Glomerular visceral epithelial cell (primary cell): ENCODE data around the gene FARP2.

Experiments
- DNase-seq: peaks from one replicate; pipeline ENCODE4 v3.0.0-alpha.2; 2016; ENCODE audit errors: extremely low spot score

Gene FARP2

DNA sequence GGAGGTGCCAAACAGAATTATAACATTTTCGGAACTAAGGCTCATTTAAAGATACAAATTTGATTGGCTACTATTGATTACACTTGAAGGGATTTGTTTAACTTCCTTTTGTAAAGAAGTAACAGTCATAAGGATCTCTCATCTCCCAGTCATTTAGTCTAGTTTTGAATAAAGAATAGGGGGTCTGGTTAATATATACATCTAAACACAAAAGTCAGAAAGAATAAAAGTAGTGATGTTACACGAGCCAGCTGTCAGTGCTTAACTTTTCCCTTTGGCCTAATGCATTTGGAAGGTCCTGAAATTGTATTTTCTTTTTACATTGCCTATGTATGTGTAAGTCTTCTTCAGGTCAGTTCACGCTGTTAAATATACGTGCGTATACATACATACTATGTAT is 32.3 kb upstream of the FARP2 start:
- DNase-seq = no peak

GRCh38 chr2:241324775-241325174 is 31.3 kb upstream of the FARP2 start:
- DNase-seq = no peak

- DNase-seq = no peak
Observed at GRCh38 chr2:241325257-241325656, 30.8 kb upstream of the FARP2 start.

DNA sequence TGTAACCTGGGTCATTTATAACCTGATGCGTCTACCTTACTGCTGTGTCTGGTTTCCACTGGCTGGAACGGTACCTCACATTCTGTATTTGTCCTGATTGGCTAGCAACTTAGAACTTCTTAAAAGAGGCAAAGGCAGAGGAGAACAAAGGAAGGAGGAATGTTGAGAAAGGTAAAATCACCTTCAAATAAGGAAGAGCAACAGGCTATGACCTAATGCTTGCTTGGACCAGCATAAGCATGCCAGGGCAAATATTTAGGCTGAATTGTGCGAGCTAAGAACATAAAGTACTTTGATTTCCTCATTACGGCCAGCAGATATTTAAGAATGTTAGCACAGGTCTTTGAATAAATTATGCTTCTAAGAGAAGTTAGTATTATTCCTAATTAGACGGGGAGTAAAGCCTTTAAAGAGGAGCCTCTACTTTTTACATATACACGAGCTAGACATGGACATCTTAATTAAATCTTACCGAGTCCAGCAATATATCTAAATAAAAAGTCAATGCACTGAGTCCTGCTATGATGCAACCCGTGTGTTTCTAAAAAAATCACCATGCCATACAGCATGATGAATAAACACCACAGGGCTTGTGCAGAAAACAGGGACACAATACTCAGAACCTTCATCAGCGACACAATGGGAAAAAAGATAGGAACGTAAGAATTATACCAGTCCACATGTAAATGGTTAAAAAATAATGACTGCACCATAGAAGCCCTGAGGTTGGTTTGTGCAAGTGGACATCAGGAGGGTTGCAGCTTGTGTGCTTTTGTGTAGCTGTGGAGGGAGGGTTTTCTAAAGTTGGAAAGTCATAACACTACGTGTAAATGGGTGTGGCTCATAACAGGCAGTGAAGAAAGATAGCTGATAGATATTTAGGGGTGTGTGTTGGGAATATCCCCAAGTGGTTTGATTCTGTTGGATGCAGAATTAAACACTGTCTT is 26.1 kb upstream of the FARP2 start:
- DNase-seq = no peak

DNA sequence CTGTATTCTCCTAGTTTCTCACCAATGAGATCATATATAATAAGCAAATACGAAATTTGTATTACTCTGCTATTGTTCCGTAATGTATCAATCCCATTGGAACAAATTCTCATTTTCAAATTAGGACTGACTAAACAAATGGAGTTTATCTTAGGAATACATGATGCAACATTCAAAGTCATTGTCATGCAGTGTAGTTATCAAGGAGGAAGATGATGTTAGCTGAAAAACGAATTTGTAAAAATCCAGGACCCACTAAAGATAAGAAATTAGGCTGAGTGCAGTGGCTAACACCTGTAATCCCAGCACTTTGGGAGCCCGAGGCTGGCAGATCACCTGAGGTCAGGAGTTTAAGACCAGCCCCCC is 25.5 kb upstream of the FARP2 start:
- no peak for DNase-seq

DNA sequence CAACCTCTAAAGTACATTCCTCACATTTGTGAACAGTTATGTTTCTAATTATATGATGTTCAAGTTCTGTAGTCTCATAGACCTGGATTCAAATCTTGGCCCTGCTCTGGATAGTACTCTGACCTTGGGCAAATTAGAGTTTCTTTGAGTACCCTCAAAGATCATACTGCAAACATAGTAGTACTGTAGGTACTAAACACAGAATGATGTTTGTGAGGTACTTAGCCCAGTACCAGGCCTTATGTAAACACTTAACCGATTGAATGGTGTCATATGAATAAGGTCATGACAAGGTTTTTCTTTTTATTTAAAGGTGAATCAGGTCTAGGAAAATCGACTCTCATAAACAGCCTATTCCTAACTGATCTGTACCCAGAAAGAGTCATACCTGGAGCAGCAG is 21.3 kb upstream of the FARP2 start:
- DNase-seq = no peak

- DNase-seq = no peak
Observed at GRCh38 chr2:241339839-241340630, 16.1 kb upstream of the FARP2 start.

- no peak for DNase-seq
Observed at GRCh38 chr2:241340631-241341163, 15.4 kb upstream of the FARP2 start.

DNA sequence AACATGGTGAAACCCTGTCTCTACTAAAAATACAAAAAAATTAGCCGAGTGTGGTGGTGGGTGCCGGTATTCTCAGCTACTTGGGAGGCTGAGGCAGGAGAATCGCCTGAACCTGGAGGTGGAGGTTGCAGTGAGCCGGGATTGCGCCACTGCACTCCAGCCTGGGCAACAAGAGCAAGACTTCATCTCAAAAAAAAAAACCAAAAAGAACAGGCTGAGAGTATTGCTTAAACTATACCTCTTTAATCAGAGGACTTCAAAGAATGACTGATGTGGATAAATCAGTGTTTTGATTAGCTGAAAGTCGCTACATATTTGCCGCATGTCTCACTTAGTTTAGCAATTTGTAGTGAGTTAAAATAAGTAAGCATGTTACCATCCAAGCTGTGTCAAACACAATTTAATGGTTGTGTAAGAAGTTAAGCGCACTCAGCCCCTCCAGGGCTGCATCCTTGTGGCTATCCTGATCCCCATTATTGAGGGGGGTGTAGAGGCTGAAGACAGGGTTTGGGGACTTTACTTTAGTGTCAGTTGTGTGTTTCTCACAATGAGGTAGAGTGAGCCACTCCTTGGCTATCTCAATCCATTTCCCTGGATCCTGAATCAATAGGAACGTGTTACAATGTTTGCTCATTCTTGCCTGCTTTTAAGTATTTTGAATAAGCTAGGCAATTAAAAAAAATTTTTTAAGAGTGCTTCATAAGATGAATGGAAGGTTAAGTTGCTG is 11.0 kb upstream of the FARP2 start:
- DNase-seq = no peak

GRCh38 chr2:241349941-241350340 is 6.1 kb upstream of the FARP2 start:
- no peak for DNase-seq

- peak; percentile 12 for DNase-seq
Observed at GRCh38 chr2:241350530-241350877, 5.6 kb upstream of the FARP2 start.

GRCh38 chr2:241350878-241351639 is 5.0 kb upstream of the FARP2 start:
- DNase-seq = peak; percentile 64

DNA sequence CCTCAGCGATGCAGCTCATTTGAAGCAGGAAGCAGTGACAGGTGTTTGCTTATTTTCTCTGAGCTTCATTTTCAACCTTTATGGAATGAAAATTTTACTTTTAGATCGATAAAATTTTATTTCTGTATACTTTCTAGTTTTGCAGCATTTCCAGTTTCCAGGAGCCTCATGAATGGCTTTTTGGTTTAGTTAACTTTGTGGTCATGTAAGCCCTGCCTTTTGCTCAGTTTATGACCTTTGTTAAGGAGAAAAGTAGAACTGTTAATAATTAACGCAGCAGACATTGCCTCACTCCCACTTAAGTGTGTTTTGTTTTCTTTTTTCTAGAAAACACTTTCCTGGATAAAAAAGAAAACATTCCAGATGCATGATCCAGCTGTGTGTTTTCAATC is 4.4 kb upstream of the FARP2 start:
- DNase-seq = peak; percentile 78

DNA sequence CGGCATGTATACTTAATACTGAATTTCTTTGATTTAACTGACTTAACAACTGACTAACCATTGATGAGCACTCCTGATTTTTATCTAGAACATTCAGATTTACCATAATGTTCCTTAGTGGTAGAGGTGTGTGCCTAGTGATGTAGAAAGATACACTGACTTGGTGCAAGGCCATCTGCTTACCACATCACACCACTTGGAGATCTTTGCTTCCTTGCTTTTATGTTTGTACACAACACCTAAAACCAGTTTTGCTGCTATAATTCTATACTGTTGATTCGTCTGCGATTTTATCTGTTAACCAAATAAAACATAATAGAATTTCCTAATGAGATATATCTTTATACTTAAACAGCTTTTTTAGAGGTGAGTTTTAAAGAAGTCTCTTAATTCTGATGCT is 3.9 kb upstream of the FARP2 start:
- no peak for DNase-seq

DNA sequence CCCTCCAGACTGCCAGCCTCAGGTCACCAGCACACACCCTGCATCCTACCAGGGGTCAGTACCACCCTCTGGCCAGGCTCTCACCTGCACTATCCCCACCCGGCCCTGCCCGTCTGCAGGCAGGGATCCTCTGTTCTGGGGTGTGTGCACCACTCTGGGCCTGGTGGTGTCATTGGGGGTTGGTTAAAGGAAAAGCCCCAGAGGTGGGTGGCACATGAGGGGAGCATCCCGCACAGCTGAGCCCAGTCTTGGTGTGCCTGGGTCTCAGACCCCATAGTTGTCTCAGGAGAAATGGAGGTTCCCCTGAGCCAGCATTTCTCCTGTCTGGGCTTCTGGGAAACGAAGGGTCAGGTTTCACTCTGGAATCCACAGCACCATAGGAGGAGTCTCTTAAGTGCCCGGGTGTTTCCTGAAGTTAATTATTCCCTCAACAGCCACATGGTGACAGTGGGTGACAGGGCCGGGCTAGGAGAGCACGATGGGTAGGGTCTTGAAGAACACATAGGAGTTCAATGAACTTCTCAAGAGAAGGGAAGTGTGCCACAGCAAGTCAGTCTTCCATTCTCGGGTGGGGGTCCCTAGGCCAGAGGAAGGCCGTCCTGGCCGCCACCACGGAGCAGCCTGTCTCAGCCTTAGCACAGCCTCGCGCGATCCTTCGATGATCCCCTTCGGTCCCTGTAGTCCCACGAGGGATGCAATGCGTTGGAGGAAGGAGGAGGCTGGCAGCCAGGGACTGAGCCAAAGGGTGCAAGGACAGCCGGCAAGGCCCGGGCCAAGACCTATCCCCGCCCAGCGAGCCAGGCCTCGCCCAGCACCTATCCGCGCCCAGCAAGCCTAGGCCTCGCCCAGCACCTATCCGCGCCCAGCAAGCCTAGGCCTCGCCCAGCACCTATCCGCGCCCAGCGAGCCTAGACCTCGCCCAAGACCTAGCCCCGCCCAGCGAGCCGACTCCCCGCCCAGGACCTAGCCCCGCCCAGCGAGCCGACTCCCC is 1.1 kb upstream of the FARP2 start:
- peak; percentile 86 for DNase-seq

DNA sequence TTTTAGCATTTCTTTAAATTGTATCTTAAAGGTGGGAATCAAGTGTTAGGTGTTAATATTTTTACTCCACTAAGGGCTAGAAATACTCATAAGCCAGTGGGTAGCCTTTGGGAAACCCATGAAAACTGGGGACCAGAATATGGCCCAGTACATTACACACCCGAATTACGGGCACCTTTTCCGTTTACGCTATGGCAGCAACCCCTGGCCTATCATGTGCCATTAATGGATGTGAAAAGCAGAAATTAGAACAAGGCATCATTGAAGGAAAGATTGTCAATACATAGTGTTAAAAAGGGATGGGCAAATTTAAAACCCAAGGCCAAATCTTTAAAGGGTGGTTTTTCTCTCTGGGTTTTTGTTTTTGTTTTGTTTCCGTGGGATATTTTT is 781 bp downstream of the FARP2 start:
- DNase-seq = peak; percentile 9

- DNase-seq = no peak
Observed at GRCh38 chr2:241357531-241357930, 1.4 kb downstream of the FARP2 start.

DNA sequence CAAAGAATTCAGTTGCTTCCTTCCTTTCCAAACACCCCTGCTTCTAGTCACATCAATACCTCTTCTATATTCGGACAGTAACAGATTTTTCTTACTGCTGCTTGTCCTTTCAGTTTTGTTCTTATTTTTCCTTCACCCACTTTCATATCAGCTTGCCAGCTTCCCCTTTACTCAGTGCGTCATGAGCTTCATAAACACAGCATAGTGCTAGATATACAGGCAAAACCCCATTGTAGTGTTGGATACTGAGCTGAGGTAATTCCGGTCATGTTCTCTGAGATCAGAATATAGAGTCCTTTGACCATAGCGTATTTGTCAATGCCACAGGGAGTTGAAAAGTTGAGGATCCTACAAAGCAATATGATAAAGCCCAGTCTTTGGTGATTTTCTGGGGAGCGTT is 2.4 kb downstream of the FARP2 start:
- DNase-seq = no peak

GRCh38 chr2:241359481-241360045 is 3.5 kb downstream of the FARP2 start:
- DNase-seq = no peak

DNA sequence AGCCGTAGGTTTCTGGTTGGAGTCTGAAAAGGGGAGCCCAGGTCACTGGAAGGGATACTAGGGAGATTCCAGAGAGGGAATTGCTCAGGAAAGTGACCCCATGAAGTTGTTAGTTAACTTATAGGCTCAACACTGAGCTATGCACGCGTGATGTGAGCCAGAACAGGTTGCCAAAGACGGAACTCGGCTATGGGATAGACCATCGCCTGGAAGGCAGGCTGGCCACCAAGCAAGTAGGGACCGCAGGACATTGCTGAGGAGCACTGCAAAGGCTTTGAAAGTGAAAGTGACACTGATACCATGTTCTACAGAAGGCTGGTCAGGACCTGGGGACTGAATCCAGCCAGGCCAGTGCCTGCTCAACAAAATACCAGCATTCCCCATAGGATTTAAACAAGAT is 7.3 kb downstream of the FARP2 start:
- DNase-seq = peak; percentile 40
